HEK293 (cell line): ENCODE results near the gene R3HDM2.

Source experiments
- BCL11A ChIP-seq: fragments of 450-650 bp; formaldehyde crosslinking; IDR thresholded peaks from 2 replicates; pipeline ENCODE4 v1.5.1; 2016; ENCODE audit warnings: low read depth, missing biosample characterization, missing genetic modification characterization
- BCL11B ChIP-seq: fragments of 450-650 bp; formaldehyde crosslinking; IDR thresholded peaks from 2 replicates; pipeline ENCODE4 v1.5.1; 2016; ENCODE audit warnings: low read depth, missing biosample characterization, missing genetic modification characterization
- HOXA7 ChIP-seq: sonication (generic); formaldehyde crosslinking; IDR thresholded peaks from 2 replicates; pipeline ENCODE4 v1.8.1; 2022; ENCODE audit warnings: missing genetic modification reagents, borderline replicate concordance
- IKZF3 ChIP-seq: fragments of 450-650 bp; IDR thresholded peaks from 2 replicates; pipeline ENCODE4 v1.5.0; 2018; ENCODE audit warnings: missing biosample characterization, mild to moderate bottlenecking, missing genetic modification characterization, moderate library complexity
- INSM2 ChIP-seq: fragments of 450-650 bp; formaldehyde crosslinking; IDR thresholded peaks from 2 replicates; pipeline ENCODE4 v1.5.1; 2016; ENCODE audit warnings: missing biosample characterization, missing genetic modification characterization
- PATZ1 ChIP-seq: fragments of 450-650 bp; formaldehyde crosslinking; IDR thresholded peaks from 2 replicates; pipeline ENCODE4 v1.5.1; 2016; ENCODE audit warnings: missing biosample characterization, missing genetic modification characterization
- ZBTB17 ChIP-seq: fragments of 450-650 bp; formaldehyde crosslinking; IDR thresholded peaks from 2 replicates; pipeline ENCODE4 v1.5.1; 2016; ENCODE audit warnings: missing biosample characterization, missing genetic modification characterization
- ZBTB21 ChIP-seq: fragments of 450-650 bp; formaldehyde crosslinking; IDR thresholded peaks from 2 replicates; pipeline ENCODE4 v1.5.1; 2017; ENCODE audit warnings: missing biosample characterization, missing genetic modification characterization
- ZBTB8A ChIP-seq: fragments of 450-650 bp; formaldehyde crosslinking; IDR thresholded peaks from 2 replicates; pipeline ENCODE4 v1.5.1; 2016; ENCODE audit warnings: missing biosample characterization, missing genetic modification characterization
- ZFP41 ChIP-seq: fragments of 450-650 bp; formaldehyde crosslinking; IDR thresholded peaks from 2 replicates; pipeline ENCODE4 v1.5.1; 2016; ENCODE audit warnings: missing biosample characterization, missing genetic modification characterization, borderline replicate concordance
- ZNF138 ChIP-seq: fragments of 450-650 bp; formaldehyde crosslinking; IDR thresholded peaks from 2 replicates; pipeline ENCODE4 v1.5.1; 2016; ENCODE audit warnings: missing biosample characterization, missing genetic modification characterization, borderline replicate concordance
- ZNF24 ChIP-seq: fragments of 450-650 bp; formaldehyde crosslinking; IDR thresholded peaks from 2 replicates; pipeline ENCODE4 v1.5.1; 2016; ENCODE audit warnings: missing biosample characterization, missing genetic modification characterization
- ZNF274 ChIP-seq, 2 experiments: fragments of 200-500 bp in 1 of 2; fragments of 450-650 bp in 1 of 2; sonication (Bioruptor generic) in 1 of 2; formaldehyde crosslinking in 1 of 2; IDR thresholded peaks; 2 replicates each; pipeline versions ENCODE4 v1.5.1 to v1.6.1; 2014 to 2016; ENCODE audit warnings: borderline replicate concordance in 1 of 2, inconsistent platforms in 1 of 2, low read length in 1 of 2, missing biosample characterization in 1 of 2, missing genetic modification characterization in 1 of 2
- ZNF324 ChIP-seq: fragments of 450-650 bp; formaldehyde crosslinking; IDR thresholded peaks from 2 replicates; pipeline ENCODE4 v1.5.1; 2016; ENCODE audit warnings: missing biosample characterization, missing genetic modification characterization
- ZNF37A ChIP-seq: fragments of 450-650 bp; IDR thresholded peaks from 2 replicates; pipeline ENCODE4 v1.5.1; 2018; ENCODE audit warnings: missing biosample characterization, missing genetic modification characterization
- ZNF398 ChIP-seq: fragments of 450-650 bp; formaldehyde crosslinking; IDR thresholded peaks from 2 replicates; pipeline ENCODE4 v1.5.1; 2017; ENCODE audit warnings: missing biosample characterization, missing genetic modification characterization
- ZNF423 ChIP-seq: fragments of 450-650 bp; formaldehyde crosslinking; IDR thresholded peaks from 2 replicates; pipeline ENCODE4 v1.5.1; 2016; ENCODE audit warnings: missing biosample characterization, missing genetic modification characterization
- ZNF449 ChIP-seq: fragments of 450-650 bp; formaldehyde crosslinking; IDR thresholded peaks from 2 replicates; pipeline ENCODE4 v1.5.1; 2017; ENCODE audit warnings: missing biosample characterization, mild to moderate bottlenecking, missing genetic modification characterization, moderate library complexity
- ZNF488 ChIP-seq: fragments of 450-650 bp; formaldehyde crosslinking; IDR thresholded peaks from 2 replicates; pipeline ENCODE4 v1.5.1; 2016; ENCODE audit warnings: missing biosample characterization, missing genetic modification characterization
- ZNF549 ChIP-seq: fragments of 450-650 bp; IDR thresholded peaks from 2 replicates; pipeline ENCODE4 v1.5.1; 2018; ENCODE audit warnings: missing biosample characterization, missing genetic modification characterization, mild to moderate bottlenecking, inconsistent platforms, moderate library complexity
- ZNF621 ChIP-seq: fragments of 450-650 bp; formaldehyde crosslinking; IDR thresholded peaks from 2 replicates; pipeline ENCODE4 v1.5.1; 2017; ENCODE audit warnings: missing biosample characterization, missing genetic modification characterization
- ZNF626 ChIP-seq: fragments of 450-650 bp; sonication (Bioruptor Pico); formaldehyde crosslinking; IDR thresholded peaks from 2 replicates; pipeline ENCODE4 v1.5.1; 2018; ENCODE audit warnings: missing biosample characterization, missing genetic modification characterization, inconsistent platforms
- ZNF629 ChIP-seq: fragments of 450-650 bp; formaldehyde crosslinking; IDR thresholded peaks from 2 replicates; pipeline ENCODE4 v1.5.1; 2017; ENCODE audit warnings: missing biosample characterization, missing genetic modification characterization
- ZNF658 ChIP-seq: fragments of 450-650 bp; formaldehyde crosslinking; IDR thresholded peaks from 2 replicates; pipeline ENCODE4; 2016; ENCODE audit warnings: missing biosample characterization, missing genetic modification characterization
- ZNF664 ChIP-seq: fragments of 450-650 bp; formaldehyde crosslinking; IDR thresholded peaks from 2 replicates; pipeline ENCODE4 v1.5.1; 2016; ENCODE audit warnings: missing biosample characterization, missing genetic modification characterization
- ZNF777 ChIP-seq: fragments of 450-650 bp; formaldehyde crosslinking; IDR thresholded peaks from 2 replicates; pipeline ENCODE4 v1.5.1; 2017; ENCODE audit warnings: missing biosample characterization, missing genetic modification characterization, borderline replicate concordance
- ZNF792 ChIP-seq: fragments of 450-650 bp; formaldehyde crosslinking; IDR thresholded peaks from 2 replicates; pipeline ENCODE4 v1.5.1; 2016; ENCODE audit warnings: missing biosample characterization, missing genetic modification characterization
- ZSCAN4 ChIP-seq: fragments of 450-650 bp; formaldehyde crosslinking; IDR thresholded peaks from 2 replicates; pipeline ENCODE4 v1.5.1; 2017; ENCODE audit warnings: missing biosample characterization, missing genetic modification characterization

The R3HDM2 gene

GRCh38 chr12:57216921-57217879 is 213.6 kb downstream of the R3HDM2 start (continued):
- no peak for TF ChIP-seq ZNF274 (IDR thresholded peaks at IDR 0.05; ENCODE audit: low read length)
- no peak for TF ChIP-seq ZNF274 (tag by site-specific recombination; IDR thresholded peaks at IDR 0.05; ENCODE audit: borderline replicate concordance)
- peak; percentile 80; the same call in 1 of the 2 replicates for TF ChIP-seq ZBTB17
- no peak for TF ChIP-seq ZNF37A
- TF ChIP-seq ZNF664 (tag by site-specific recombination) = no peak
- peak; percentile 83 for TF ChIP-seq PATZ1
- no peak for TF ChIP-seq ZFP41 (tag by site-specific recombination)
- 0 out of 2 replicates have a peak, but pooled peaks have one; percentile 31 for TF ChIP-seq ZNF629 (tag by site-specific recombination)
- TF ChIP-seq HOXA7 (CRISPR knock-in tag) = no peak
- TF ChIP-seq ZBTB21 (tag by site-specific recombination) = no peak
- peak; percentile 26; the same call in 1 of the 2 replicates for TF ChIP-seq BCL11B (tag by site-specific recombination)
- TF ChIP-seq ZNF621 (tag by site-specific recombination) = no peak
- TF ChIP-seq ZNF324 (tag by site-specific recombination) = peak; percentile 55; the same call in 1 of the 2 replicates
- no peak for TF ChIP-seq ZNF488
- TF ChIP-seq ZNF138 (tag by site-specific recombination) = no peak
- peak; percentile 23; the same call in 1 of the 2 replicates for TF ChIP-seq INSM2
- no peak for TF ChIP-seq ZNF792 (tag by site-specific recombination)
- peak; percentile 66 for TF ChIP-seq ZSCAN4
- no peak for TF ChIP-seq ZNF658
- TF ChIP-seq ZNF449 (tag by site-specific recombination) = peak; percentile 43; the same call in 1 of the 2 replicates
- no peak for TF ChIP-seq ZNF549
- peak; percentile 98 for TF ChIP-seq ZNF398 (tag by site-specific recombination)
- TF ChIP-seq ZNF777 = peak; percentile 41; the same call in 1 of the 2 replicates
- TF ChIP-seq ZNF24 = 0 out of 2 replicates have a peak, but pooled peaks have one; percentile 32
- peak; percentile 79; the same call in 1 of the 2 replicates for TF ChIP-seq IKZF3 (tag by site-specific recombination)
- TF ChIP-seq ZNF626 (tag by site-specific recombination) = no peak
- TF ChIP-seq ZBTB8A (tag by site-specific recombination) = peak; percentile 79
- TF ChIP-seq ZNF423 (tag by site-specific recombination) = 0 out of 2 replicates have a peak, but pooled peaks have one; percentile 56
- TF ChIP-seq BCL11A = no peak
